Gastrocnemius medialis (tissue), 4 donors: ENCODE measurements around the gene IL24.

ENCODE experiments used
- CTCF ChIP-seq, 5 experiments: fragments of 450-650 bp in 3 of 5; fragments of 200-600 bp in 2 of 5; sonication (generic) in 2 of 5; IDR thresholded peaks in 4 of 5; conservative IDR thresholded peaks in 1 of 5; 1 replicate in 4 of 5; 2 replicates in 1 of 5; pipeline ENCODE4 v1.5.1; 2016 to 2019; ENCODE audit warnings: antibody characterized with exemption in 5 of 5, mild to moderate bottlenecking in 3 of 5, moderate library complexity in 3 of 5
- POLR2A ChIP-seq, 2 donors: fragments of 450-650 bp; IDR thresholded peaks; one replicate each; pipeline ENCODE4 v1.6.1; 2017; ENCODE audit warnings: antibody characterized with exemption in 2 of 2, mild to moderate bottlenecking in 2 of 2, moderate library complexity in 2 of 2

- TF ChIP-seq CTCF (IDR thresholded peaks at IDR 0.05 in 4 of 5, conservative IDR thresholded peaks at IDR 0.05 in 1 of 5) (no peak), POLR2A (IDR thresholded peaks at IDR 0.05) (no peak)
Observed at GRCh38 chr1:206904423-206905142, 7.3 kb downstream of the IL24 start.
